ENCODE results near the gene RAET1L.
"Not testable (repeated sequence)": the region's sequence is repeated elsewhere in the genome, so short reads cannot be mapped to it uniquely, and the experiment has no call there.

The RAET1L gene

DNA sequence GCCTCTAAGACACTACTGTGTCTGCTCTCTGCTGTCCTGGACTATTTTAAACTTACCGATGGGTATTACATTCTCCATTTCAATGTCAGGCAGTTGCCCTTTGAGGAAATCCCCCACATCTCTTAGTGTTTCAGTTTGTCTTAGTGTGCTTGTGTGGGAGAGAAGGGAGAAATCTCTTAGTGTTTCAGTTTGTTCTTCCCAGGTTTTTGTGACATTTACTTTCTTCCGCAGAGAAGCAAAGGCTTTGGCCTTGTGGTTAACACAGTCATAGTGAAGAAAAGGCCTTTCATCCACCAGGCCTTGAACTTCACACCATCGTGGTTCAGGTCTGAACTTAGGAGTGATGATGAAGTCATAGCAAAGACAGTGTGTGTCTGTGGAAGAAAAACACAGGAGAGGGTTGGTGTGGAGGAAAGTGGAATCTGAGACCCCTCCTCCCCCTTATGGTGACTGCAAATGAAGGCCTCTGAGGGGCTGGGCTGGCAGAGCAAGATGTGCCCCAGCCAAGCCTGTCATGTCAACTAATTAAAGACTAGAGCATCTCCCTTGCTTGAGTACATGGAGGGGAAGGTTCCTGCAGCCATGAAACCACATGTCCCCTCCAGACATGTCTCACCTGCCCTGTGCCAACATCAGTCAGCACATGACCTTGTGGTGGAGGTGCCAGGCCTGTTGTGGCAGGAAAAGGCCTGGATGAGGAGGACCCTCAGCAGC, 23.9 kb downstream of the RAET1L start:
- no peak for TF ChIP-seq ZFX (IDR thresholded peaks at IDR 0.05)
- TF ChIP-seq, protein P1, sequence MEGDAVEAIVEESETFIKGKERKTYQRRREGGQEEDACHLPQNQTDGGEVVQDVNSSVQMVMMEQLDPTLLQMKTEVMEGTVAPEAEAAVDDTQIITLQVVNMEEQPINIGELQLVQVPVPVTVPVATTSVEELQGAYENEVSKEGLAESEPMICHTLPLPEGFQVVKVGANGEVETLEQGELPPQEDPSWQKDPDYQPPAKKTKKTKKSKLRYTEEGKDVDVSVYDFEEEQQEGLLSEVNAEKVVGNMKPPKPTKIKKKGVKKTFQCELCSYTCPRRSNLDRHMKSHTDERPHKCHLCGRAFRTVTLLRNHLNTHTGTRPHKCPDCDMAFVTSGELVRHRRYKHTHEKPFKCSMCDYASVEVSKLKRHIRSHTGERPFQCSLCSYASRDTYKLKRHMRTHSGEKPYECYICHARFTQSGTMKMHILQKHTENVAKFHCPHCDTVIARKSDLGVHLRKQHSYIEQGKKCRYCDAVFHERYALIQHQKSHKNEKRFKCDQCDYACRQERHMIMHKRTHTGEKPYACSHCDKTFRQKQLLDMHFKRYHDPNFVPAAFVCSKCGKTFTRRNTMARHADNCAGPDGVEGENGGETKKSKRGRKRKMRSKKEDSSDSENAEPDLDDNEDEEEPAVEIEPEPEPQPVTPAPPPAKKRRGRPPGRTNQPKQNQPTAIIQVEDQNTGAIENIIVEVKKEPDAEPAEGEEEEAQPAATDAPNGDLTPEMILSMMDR (conservative IDR thresholded peaks at IDR 0.05): no peak
- no peak overlapping the region for H3K27ac ChIP-seq

DNA sequence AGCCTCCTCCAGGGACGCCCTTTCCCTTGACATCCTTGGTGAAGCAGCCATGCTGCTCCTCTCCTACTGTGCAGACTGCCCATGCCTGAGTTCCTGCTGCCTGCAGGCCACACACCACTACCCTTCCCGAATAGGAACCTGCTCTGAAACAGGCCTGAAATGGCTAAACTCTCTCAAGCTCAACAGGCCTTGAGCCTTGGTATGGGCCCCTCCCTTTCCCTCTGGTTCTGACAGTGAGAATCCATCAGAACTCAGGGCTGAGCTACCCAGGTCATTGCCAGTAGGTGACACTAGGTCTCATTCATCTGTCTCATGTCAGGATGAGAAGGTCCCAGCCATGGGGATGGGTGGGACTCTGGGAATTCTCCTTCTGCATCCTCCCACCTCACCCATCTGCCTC, 25.7 kb downstream of the RAET1L start:
- H3K27ac ChIP-seq: no peak overlapping the region
- TF ChIP-seq, protein P1 (conservative IDR thresholded peaks at IDR 0.05): no peak
- no peak for TF ChIP-seq ZFX (IDR thresholded peaks at IDR 0.05)

DNA sequence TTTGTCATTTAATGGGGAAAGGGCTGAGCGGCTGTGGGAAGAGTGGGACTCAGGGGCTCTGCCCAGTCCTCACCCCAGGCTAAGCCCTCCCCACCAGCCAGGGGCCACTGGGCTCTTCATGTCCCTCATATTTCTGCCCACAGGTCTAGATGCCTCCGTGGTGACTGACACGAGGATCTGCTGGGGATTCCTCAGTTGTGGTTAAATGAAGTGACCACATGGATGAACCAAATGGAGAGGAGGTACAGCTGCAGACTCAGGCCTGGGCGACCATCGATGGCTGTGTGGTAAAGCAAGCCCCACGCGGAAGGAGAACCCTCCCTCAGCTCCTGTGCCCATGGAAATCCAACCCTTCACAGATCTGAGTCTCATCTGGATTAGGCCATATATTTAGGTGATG, 29.4 kb downstream of the RAET1L start:
- TF ChIP-seq ZFX (IDR thresholded peaks at IDR 0.05): no peak
- TF ChIP-seq, protein P1 (conservative IDR thresholded peaks at IDR 0.05): no peak
- H3K27ac ChIP-seq: no peak overlapping the region

DNA sequence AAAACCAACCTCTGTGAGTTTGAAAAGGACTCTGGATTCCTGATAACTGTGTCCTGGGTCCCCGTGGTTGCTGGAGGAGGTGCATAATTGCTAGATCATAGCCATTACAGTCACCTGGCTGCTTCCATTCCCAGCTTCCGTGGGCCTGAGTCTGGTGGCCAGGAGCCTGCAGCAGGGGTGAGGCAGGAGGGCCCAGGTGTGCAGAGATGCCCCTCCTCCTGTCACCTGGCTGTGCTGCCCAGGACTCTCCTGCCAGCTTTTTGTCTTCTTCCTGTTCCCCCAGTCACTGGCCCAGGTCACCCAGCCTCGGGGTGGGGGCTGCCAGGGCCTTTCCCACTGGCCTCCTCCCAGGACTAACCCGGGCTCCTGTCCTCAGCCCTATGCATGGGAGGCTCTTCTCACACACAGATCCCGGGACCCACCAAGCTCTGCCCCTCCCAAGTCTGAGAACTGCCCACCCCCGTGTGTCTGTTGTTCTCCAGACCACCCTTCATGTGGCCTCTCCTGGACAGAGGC, 30.0 kb downstream of the RAET1L start:
- no peak overlapping the region for H3K27ac ChIP-seq
- TF ChIP-seq, protein P1 (conservative IDR thresholded peaks at IDR 0.05): no peak
- TF ChIP-seq ZFX (IDR thresholded peaks at IDR 0.05): no peak

DNA sequence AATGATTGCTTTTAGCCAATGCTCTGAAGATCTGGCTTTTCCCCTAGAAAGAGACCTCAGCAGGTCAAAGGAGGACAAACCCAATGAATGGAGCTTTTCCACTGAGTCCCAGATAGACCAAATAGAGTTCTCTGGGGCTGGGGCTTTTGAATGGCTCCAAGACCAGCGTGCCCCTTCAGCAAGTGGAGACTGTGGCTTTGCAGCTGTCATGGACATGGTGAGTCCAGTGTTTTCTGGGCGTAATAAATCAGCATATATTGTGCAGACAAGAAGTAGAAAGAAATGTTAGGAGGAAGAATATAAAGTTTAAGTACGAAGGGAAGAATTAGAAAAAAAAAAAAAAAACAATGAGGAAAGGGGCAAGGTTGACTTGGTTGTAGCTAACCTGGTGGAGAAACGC, 33.5 kb downstream of the RAET1L start:
- H3K27ac ChIP-seq: no peak overlapping the region
- TF ChIP-seq ZFX (IDR thresholded peaks at IDR 0.05): no peak
- TF ChIP-seq, protein P1 (conservative IDR thresholded peaks at IDR 0.05): no peak

DNA sequence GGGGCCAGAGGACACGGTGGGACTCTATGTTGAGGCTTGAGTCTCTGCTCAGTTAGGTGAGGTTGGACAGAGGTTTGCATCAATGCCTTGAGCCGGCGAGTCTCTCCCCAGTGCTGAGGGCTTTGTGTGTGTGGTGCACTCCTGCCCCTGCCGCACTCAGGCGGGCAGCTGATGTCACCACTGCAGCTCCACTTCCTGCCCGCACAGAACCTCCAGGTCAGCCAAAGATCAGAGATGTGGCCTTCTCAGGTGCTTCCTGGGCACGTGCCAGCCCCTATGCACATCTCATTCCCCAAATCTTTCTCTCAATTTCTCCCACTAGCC, 33.9 kb downstream of the RAET1L start:
- H3K27ac ChIP-seq: not testable (repeated sequence)

DNA sequence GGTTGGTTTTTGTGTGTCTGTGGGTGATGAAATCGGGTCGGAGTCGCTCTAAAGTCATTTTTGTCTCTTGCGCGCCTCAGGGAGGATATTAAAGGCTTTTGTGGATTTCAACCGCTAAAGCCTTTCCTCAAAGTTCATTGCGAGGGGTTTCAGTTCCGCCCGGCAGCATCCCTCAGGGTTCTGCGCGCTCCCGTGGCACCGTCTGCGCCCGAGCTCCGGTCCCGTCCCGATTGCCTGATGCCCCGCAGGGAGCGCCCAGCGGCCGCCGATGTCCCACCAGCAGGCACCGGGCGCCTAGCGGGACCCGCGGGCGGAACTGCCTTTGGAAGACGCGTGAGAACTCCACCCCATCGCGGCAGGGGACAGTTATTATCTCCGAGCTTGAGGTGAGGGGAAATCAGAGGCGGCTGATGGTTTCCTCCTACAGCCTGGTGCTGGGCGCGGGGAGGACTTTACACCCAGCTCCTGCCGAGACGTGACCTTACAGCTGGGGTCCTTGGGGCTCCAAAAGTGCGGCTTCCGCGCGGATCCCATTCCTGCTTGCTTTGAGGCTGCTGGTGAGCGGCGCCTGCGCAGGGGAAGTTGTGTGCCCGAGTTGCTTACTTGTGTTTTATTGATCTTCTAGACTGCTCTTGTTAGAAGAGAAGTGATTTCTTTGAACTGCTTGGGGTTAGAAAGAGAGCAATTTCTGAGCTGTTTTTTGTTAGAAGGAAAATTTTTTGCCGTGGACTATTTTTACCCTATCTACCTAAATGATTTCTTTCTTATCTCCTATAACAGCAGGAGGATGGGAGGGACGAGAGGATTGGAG, 34.5 kb downstream of the RAET1L start:
- no peak for TF ChIP-seq ZFX (IDR thresholded peaks at IDR 0.05)
- TF ChIP-seq, protein P1 (conservative IDR thresholded peaks at IDR 0.05): no peak
- no peak overlapping the region for H3K27ac ChIP-seq
